Activated CD4-positive, alpha-beta T cell treated with anti-CD3 and anti-CD28 coated beads, Interleukin-2, amount 50 U/mL, for 1 hour (primary cell): ENCODE results near the gene AMZ2.
"Not testable (repeated sequence)": the region's sequence is repeated elsewhere in the genome, so short reads cannot be mapped to it uniquely, and the experiment has no call there.

Source experiments
- DNase-seq: peaks from one replicate; pipeline ENCODE4 v3.0.0-alpha.2; 2020

The AMZ2 gene

GRCh38 chr17:68247445-68248198 is at the start of gene AMZ2:
AMZ2 (plus strand) TSS chr17:68248043; CDS start chr17:68250188, 2,145 bp downstream.
- DNase-seq = peak; percentile 97

GRCh38 chr17:68198931-68199836 is 48.7 kb upstream of the AMZ2 start:
- DNase-seq = peak; percentile 44

GRCh38 chr17:68199837-68200688 is 47.8 kb upstream of the AMZ2 start:
- no peak for DNase-seq

GRCh38 chr17:68200689-68201417 is 47.0 kb upstream of the AMZ2 start:
- DNase-seq = peak; percentile 71

- DNase-seq = not testable (repeated sequence)
Observed at GRCh38 chr17:68201418-68201771, 46.4 kb upstream of the AMZ2 start.

- not testable (repeated sequence) for DNase-seq
Observed at GRCh38 chr17:68202321-68202720, 45.5 kb upstream of the AMZ2 start.

GRCh38 chr17:68204736-68205135 is 43.1 kb upstream of the AMZ2 start:
- DNase-seq = no peak

- DNase-seq = peak; percentile 92
Observed at GRCh38 chr17:68205251-68205807, 42.5 kb upstream of the AMZ2 start.

- no peak for DNase-seq
Observed at GRCh38 chr17:68205808-68206720, 41.8 kb upstream of the AMZ2 start.

GRCh38 chr17:68207651-68208253 is 40.1 kb upstream of the AMZ2 start:
- no peak for DNase-seq

GRCh38 chr17:68208651-68209050 is 39.2 kb upstream of the AMZ2 start:
- DNase-seq = not testable (repeated sequence)

GRCh38 chr17:68209191-68209900 is 38.5 kb upstream of the AMZ2 start:
- not testable (repeated sequence) for DNase-seq

- no peak for DNase-seq
Observed at GRCh38 chr17:68210570-68211315, 37.1 kb upstream of the AMZ2 start.

- DNase-seq = not testable (repeated sequence)
Observed at GRCh38 chr17:68213428-68214411, 34.1 kb upstream of the AMZ2 start.

GRCh38 chr17:68215453-68215852 is 32.4 kb upstream of the AMZ2 start:
- not testable (repeated sequence) for DNase-seq

- not testable (repeated sequence) for DNase-seq
Observed at GRCh38 chr17:68219429-68219828, 28.4 kb upstream of the AMZ2 start.

- not testable (repeated sequence) for DNase-seq
Observed at GRCh38 chr17:68220186-68220585, 27.7 kb upstream of the AMZ2 start.

GRCh38 chr17:68220786-68221185 is 27.1 kb upstream of the AMZ2 start:
- DNase-seq = not testable (repeated sequence)
